ENCODE data around the gene SPATS2L.

The SPATS2L gene

DNA sequence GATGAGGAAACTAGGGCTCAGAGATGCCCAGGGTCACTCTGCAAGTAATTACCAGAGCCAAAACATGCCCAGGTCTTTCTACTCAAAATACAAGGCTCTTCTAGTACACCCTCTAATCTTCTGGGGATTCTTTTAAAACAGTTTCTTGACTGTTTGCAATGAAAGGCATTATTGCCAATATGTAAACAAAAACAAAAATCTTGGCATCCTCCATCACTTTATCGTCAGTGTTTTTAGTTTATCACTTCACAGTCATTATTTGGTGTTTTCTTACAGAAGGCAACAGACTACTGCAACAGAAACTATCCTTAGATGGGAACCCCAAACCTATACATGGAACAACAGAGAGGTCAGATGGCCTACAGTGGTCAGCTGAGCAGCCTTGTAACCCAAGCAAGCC lies 132.4 kb downstream of the SPATS2L start:
- no peak overlapping the region for H3K4me3 ChIP-seq (ENCODE audit: low read depth in 1 of 2, low read length in 2 of 2)
- peaks cover 0 to 33% of the 10 kb centered on the region in 2 donors for H3K36me3 ChIP-seq (ENCODE audit: control insufficient read depth in 1 of 2, insufficient read depth in 2 of 2, low read length in 2 of 2)
- no peaks in the 10 kb centered on the region for H3K27me3 ChIP-seq (ENCODE audit: low read depth, low read length)
- no peaks in the 10 kb centered on the region for H3K9me3 ChIP-seq (ENCODE audit: control insufficient read depth in 1 of 2, low read length in 2 of 2)
- H3K27ac ChIP-seq (ENCODE audit: low read length), result no peak overlapping the region
- peaks cover 4% of the 10 kb centered on the region in 2 donors for H3K4me1 ChIP-seq (ENCODE audit: control insufficient read depth in 1 of 2, insufficient read depth in 2 of 2, low read length in 2 of 2)

GRCh38 chr2:200439981-200440380 lies 133.5 kb downstream of the SPATS2L start:
- Histone ChIP-seq H3K36me3 (ENCODE audit: control insufficient read depth in 1 of 2, insufficient read depth in 2 of 2, low read length in 2 of 2) (peaks cover 0 to 35% of the 10 kb centered on the region in 2 donors), H3K27ac (ENCODE audit: low read length) (no peak overlapping the region), H3K27me3 (ENCODE audit: low read depth, low read length) (no peaks in the 10 kb centered on the region), H3K9me3 (ENCODE audit: control insufficient read depth in 1 of 2, low read length in 2 of 2) (no peaks in the 10 kb centered on the region), H3K4me3 (ENCODE audit: low read depth in 1 of 2, low read length in 2 of 2) (no peak overlapping the region), H3K4me1 (ENCODE audit: control insufficient read depth in 1 of 2, insufficient read depth in 2 of 2, low read length in 2 of 2) (peaks cover 4 to 10% of the 10 kb centered on the region in 2 donors)

GRCh38 chr2:200442471-200442870 lies 136.0 kb downstream of the SPATS2L start:
- H3K36me3 ChIP-seq (ENCODE audit: control insufficient read depth in 1 of 2, insufficient read depth in 2 of 2, low read length in 2 of 2), result peaks cover 3 to 22% of the 10 kb centered on the region in 2 donors
- H3K4me1 ChIP-seq (ENCODE audit: control insufficient read depth in 1 of 2, insufficient read depth in 2 of 2, low read length in 2 of 2), result peaks cover 4 to 10% of the 10 kb centered on the region in 2 donors
- no peaks in the 10 kb centered on the region for H3K27me3 ChIP-seq (ENCODE audit: low read depth, low read length)
- H3K9me3 ChIP-seq (ENCODE audit: control insufficient read depth in 1 of 2, low read length in 2 of 2), result no peaks in the 10 kb centered on the region
- no peak overlapping the region for H3K27ac ChIP-seq (ENCODE audit: low read length)
- H3K4me3 ChIP-seq (ENCODE audit: low read depth in 1 of 2, low read length in 2 of 2), result no peak overlapping the region

DNA sequence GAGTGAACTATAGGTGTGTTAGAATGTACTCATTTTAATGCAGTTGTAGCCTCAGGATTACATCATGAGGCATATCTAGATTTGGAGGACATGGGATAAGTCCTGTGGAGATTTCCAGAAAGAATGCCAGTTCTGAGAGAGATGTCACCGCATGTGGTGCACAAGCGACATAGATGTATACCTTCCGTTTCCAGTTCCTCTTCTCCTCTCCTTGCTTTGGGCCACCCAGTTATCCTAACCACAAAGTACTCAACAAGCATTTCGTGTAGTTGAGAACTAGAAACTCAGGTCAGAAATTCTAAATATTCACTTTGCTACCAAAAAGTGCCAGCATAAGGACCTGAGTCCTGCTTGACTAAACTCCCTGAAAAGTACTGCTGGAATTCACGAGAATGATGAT lies 136.9 kb downstream of the SPATS2L start:
- Histone ChIP-seq H3K27ac (ENCODE audit: low read length) (no peak overlapping the region), H3K27me3 (ENCODE audit: low read depth, low read length) (no peaks in the 10 kb centered on the region), H3K4me3 (ENCODE audit: low read depth in 1 of 2, low read length in 2 of 2) (no peak overlapping the region), H3K4me1 (ENCODE audit: control insufficient read depth in 1 of 2, insufficient read depth in 2 of 2, low read length in 2 of 2) (peaks cover 4 to 10% of the 10 kb centered on the region in 2 donors), H3K9me3 (ENCODE audit: control insufficient read depth in 1 of 2, low read length in 2 of 2) (no peaks in the 10 kb centered on the region), H3K36me3 (ENCODE audit: control insufficient read depth in 1 of 2, insufficient read depth in 2 of 2, low read length in 2 of 2) (peaks cover 3 to 16% of the 10 kb centered on the region in 2 donors)

DNA sequence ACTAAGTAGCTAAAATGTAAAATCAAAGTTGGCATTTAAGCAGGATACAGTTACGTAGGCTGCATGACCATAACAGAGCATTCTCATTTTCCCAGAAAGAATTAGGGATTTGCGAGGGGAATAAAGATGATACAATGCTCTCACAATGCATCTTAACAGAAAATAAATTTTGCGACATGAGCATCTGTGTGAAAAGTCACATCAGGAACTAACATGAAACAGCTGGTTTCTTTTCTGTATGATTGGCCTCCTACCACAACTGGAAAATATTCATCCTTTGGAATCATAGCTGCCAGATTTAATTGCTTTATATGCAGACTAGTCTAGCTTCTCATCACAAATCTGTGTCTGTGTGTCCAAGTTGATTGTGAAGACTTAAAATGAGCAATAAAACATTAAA lies 137.4 kb downstream of the SPATS2L start:
- H3K4me1 ChIP-seq (ENCODE audit: control insufficient read depth in 1 of 2, insufficient read depth in 2 of 2, low read length in 2 of 2), result peaks cover 4 to 10% of the 10 kb centered on the region in 2 donors
- no peaks in the 10 kb centered on the region for H3K9me3 ChIP-seq (ENCODE audit: control insufficient read depth in 1 of 2, low read length in 2 of 2)
- H3K27me3 ChIP-seq (ENCODE audit: low read depth, low read length), result no peaks in the 10 kb centered on the region
- no peak overlapping the region for H3K4me3 ChIP-seq (ENCODE audit: low read depth in 1 of 2, low read length in 2 of 2)
- no peak overlapping the region for H3K27ac ChIP-seq (ENCODE audit: low read length)
- H3K36me3 ChIP-seq (ENCODE audit: control insufficient read depth in 1 of 2, insufficient read depth in 2 of 2, low read length in 2 of 2), result peaks cover 3 to 16% of the 10 kb centered on the region in 2 donors

- Histone ChIP-seq H3K27me3 (ENCODE audit: low read depth, low read length) (no peaks in the 10 kb centered on the region), H3K4me3 (ENCODE audit: low read depth in 1 of 2, low read length in 2 of 2) (no peak overlapping the region), H3K36me3 (ENCODE audit: control insufficient read depth in 1 of 2, insufficient read depth in 2 of 2, low read length in 2 of 2) (peaks cover 3 to 16% of the 10 kb centered on the region in 2 donors), H3K9me3 (ENCODE audit: control insufficient read depth in 1 of 2, low read length in 2 of 2) (no peaks in the 10 kb centered on the region), H3K4me1 (ENCODE audit: control insufficient read depth in 1 of 2, insufficient read depth in 2 of 2, low read length in 2 of 2) (peaks cover 4 to 10% of the 10 kb centered on the region in 2 donors), H3K27ac (ENCODE audit: low read length) (no peak overlapping the region)
Measured at GRCh38 chr2:200444530-200444929, 138.0 kb downstream of the SPATS2L start.

GRCh38 chr2:200445284-200445683 lies 138.8 kb downstream of the SPATS2L start:
- H3K27ac ChIP-seq (ENCODE audit: low read length), result no peak overlapping the region

DNA sequence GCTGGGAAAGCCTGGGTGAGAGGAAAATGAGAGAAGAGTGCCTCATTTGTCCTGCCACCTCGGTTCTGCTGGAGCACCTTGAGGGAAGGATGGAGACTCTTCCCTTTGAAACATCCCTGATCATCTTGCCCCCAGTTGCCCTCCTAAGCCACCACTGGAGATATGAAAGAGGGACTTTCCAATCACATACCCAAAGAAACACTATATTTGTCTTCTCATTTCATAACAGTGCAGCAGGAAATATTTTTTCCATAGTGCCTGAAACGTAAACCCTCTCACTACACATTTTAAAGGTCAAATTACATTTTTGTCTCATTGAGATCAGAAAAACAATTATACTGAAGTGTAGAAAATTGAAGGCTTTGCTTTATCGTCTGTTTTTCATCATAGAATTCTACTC lies 140.1 kb downstream of the SPATS2L start:
- H3K4me3 ChIP-seq (ENCODE audit: low read depth in 1 of 2, low read length in 2 of 2), result no peak overlapping the region
- no peak overlapping the region for H3K27ac ChIP-seq (ENCODE audit: low read length)
- H3K27me3 ChIP-seq (ENCODE audit: low read depth, low read length), result no peaks in the 10 kb centered on the region
- no peaks in the 10 kb centered on the region for H3K9me3 ChIP-seq (ENCODE audit: control insufficient read depth in 1 of 2, low read length in 2 of 2)
- peaks cover 4 to 10% of the 10 kb centered on the region in 2 donors for H3K4me1 ChIP-seq (ENCODE audit: control insufficient read depth in 1 of 2, insufficient read depth in 2 of 2, low read length in 2 of 2)
- peaks cover 3 to 14% of the 10 kb centered on the region in 2 donors for H3K36me3 ChIP-seq (ENCODE audit: control insufficient read depth in 1 of 2, insufficient read depth in 2 of 2, low read length in 2 of 2)

More at GRCh38 chr2:200445284-200445683, 138.8 kb downstream of the SPATS2L start:
- Histone ChIP-seq H3K9me3 (ENCODE audit: control insufficient read depth in 1 of 2, low read length in 2 of 2) (no peaks in the 10 kb centered on the region), H3K4me1 (ENCODE audit: control insufficient read depth in 1 of 2, insufficient read depth in 2 of 2, low read length in 2 of 2) (peaks cover 4 to 10% of the 10 kb centered on the region in 2 donors), H3K27me3 (ENCODE audit: low read depth, low read length) (no peaks in the 10 kb centered on the region), H3K36me3 (ENCODE audit: control insufficient read depth in 1 of 2, insufficient read depth in 2 of 2, low read length in 2 of 2) (peaks cover 3 to 16% of the 10 kb centered on the region in 2 donors), H3K4me3 (ENCODE audit: low read depth in 1 of 2, low read length in 2 of 2) (no peak overlapping the region)

GRCh38 chr2:200447139-200447855 lies 140.8 kb downstream of the SPATS2L start:
- Histone ChIP-seq H3K9me3 (ENCODE audit: control insufficient read depth in 1 of 2, low read length in 2 of 2) (no peaks in the 10 kb centered on the region), H3K27me3 (ENCODE audit: low read depth, low read length) (no peaks in the 10 kb centered on the region), H3K4me3 (ENCODE audit: low read depth in 1 of 2, low read length in 2 of 2) (no peak overlapping the region), H3K4me1 (ENCODE audit: control insufficient read depth in 1 of 2, insufficient read depth in 2 of 2, low read length in 2 of 2) (peaks cover 4 to 10% of the 10 kb centered on the region in 2 donors), H3K27ac (ENCODE audit: low read length) (no peak overlapping the region), H3K36me3 (ENCODE audit: control insufficient read depth in 1 of 2, insufficient read depth in 2 of 2, low read length in 2 of 2) (peaks cover 3 to 11% of the 10 kb centered on the region in 2 donors)

DNA sequence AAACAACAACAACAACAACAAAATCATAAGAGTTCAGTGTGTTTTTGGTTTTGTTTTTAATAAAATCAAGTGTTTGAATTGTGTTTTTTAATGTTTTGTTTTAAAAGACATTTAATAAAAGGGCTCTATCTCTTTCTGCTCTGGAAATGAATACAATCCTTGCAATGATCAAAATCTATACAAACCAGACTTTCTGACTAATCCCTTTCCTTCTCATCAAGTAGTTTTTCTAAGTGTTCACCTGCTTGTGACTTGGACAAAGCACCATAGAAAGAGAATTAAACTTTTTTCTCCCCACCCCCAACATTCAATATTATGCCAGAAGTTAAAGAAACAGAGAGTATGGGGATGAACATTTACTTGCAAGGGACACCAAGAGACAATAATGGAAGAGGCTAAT lies 142.0 kb downstream of the SPATS2L start:
- peaks cover under 1 to 6% of the 10 kb centered on the region in 2 donors for H3K4me1 ChIP-seq (ENCODE audit: control insufficient read depth in 1 of 2, insufficient read depth in 2 of 2, low read length in 2 of 2)
- no peaks in the 10 kb centered on the region for H3K27me3 ChIP-seq (ENCODE audit: low read depth, low read length)
- H3K4me3 ChIP-seq (ENCODE audit: low read depth in 1 of 2, low read length in 2 of 2), result no peak overlapping the region
- H3K9me3 ChIP-seq (ENCODE audit: control insufficient read depth in 1 of 2, low read length in 2 of 2), result no peaks in the 10 kb centered on the region
- no peak overlapping the region for H3K27ac ChIP-seq (ENCODE audit: low read length)
- peaks cover 3 to 11% of the 10 kb centered on the region in 2 donors for H3K36me3 ChIP-seq (ENCODE audit: control insufficient read depth in 1 of 2, insufficient read depth in 2 of 2, low read length in 2 of 2)

DNA sequence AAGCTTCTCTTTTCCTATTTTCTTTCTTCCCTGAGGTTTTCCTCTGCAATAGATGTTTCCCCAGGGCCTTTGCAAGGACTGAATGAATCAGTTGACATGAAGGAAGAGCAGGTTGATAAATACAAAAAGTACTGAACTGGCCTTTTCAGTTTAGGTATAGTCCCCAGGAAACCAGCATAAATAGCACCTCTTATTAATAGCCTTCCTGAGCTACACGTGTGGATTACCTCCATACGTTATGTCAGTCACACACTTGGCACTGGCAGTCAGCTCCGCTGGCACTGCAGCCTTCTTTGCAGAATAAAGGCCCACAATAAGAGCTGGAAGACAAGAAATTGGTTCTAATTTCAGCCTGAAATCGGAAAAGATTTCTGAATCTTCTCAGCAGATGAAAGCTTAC lies 142.7 kb downstream of the SPATS2L start:
- H3K36me3 ChIP-seq (ENCODE audit: control insufficient read depth in 1 of 2, insufficient read depth in 2 of 2, low read length in 2 of 2), result peaks cover 3 to 6% of the 10 kb centered on the region in 2 donors
- no peak overlapping the region for H3K27ac ChIP-seq (ENCODE audit: low read length)
- H3K4me1 ChIP-seq (ENCODE audit: control insufficient read depth in 1 of 2, insufficient read depth in 2 of 2, low read length in 2 of 2), result peaks cover 0 to 5% of the 10 kb centered on the region in 2 donors
- no peak overlapping the region for H3K4me3 ChIP-seq (ENCODE audit: low read depth in 1 of 2, low read length in 2 of 2)
- no peaks in the 10 kb centered on the region for H3K9me3 ChIP-seq (ENCODE audit: control insufficient read depth in 1 of 2, low read length in 2 of 2)
- no peaks in the 10 kb centered on the region for H3K27me3 ChIP-seq (ENCODE audit: low read depth, low read length)

DNA sequence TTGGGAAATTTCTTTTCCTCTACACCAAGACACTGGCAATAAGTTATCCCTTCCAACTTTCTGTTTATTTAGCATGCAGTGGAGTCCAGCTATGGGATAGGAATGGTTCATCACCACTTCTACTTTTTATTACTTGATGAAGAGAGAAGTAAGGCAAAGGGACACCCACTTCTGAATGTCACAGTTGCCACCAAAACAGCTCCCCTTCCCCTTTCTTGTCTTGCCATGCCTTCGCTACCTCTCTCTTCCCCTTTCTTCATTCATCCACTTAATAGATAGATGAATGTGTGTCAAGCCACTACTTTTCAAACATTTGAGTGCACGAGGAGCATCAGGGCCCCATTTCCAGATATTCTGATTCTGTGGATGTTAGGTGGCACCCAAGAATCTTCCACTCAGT lies 143.8 kb downstream of the SPATS2L start:
- Histone ChIP-seq H3K36me3 (ENCODE audit: control insufficient read depth in 1 of 2, insufficient read depth in 2 of 2, low read length in 2 of 2) (peaks cover 3 to 6% of the 10 kb centered on the region in 2 donors), H3K9me3 (ENCODE audit: control insufficient read depth in 1 of 2, low read length in 2 of 2) (no peaks in the 10 kb centered on the region), H3K4me3 (ENCODE audit: low read depth in 1 of 2, low read length in 2 of 2) (no peak overlapping the region), H3K27ac (ENCODE audit: low read length) (no peak overlapping the region), H3K4me1 (ENCODE audit: control insufficient read depth in 1 of 2, insufficient read depth in 2 of 2, low read length in 2 of 2) (no peaks in the 10 kb centered on the region), H3K27me3 (ENCODE audit: low read depth, low read length) (no peaks in the 10 kb centered on the region)
